Thoracic aorta (tissue), 2 donors: Measurements from ENCODE around the gene XK. TPM values are rescaled to one million over a fixed set of nuclear protein-coding genes. Genes with fewer than 3 reads are reported as not detected.

Experiments
- ATAC-seq: fragments of 150-250 bp; one replicate; pipeline ENCODE4 v1.8.0; 2017; ENCODE audit warnings: low read depth; ENCODE audit not compliant: insufficient number of reproducible peaks, low FRiP score
- DNase-seq: peaks from one replicate; pipeline ENCODE4 v3.0.0-alpha.2; 2020; ENCODE audit warnings: low spot score
- H3K27ac ChIP-seq, 2 donors: fragments of 200-600 bp; sonication (generic); 1 replicate in 1 of 2; 2 replicates in 1 of 2; pipeline ENCODE4 v1.5.1; 2016; ENCODE audit warnings: mild to moderate bottlenecking in 2 of 2, moderate library complexity in 2 of 2
- H3K27me3 ChIP-seq: fragments of 200-600 bp; sonication (generic); replicated peaks from 2 replicates; pipeline ENCODE4 v1.6.0; 2016; ENCODE audit warnings: mild to moderate bottlenecking; ENCODE audit not compliant: insufficient read depth
- H3K36me3 ChIP-seq: fragments of 200-600 bp; sonication (generic); one replicate; pipeline ENCODE4 v1.5.1; 2016
- H3K4me1 ChIP-seq, 2 donors: fragments of 200-600 bp; sonication (generic); 1 replicate in 1 of 2; 2 replicates in 1 of 2; pipeline versions ENCODE4 v1.5.1 to v1.6.0; 2016; ENCODE audit warnings: low read depth in 2 of 2, mild to moderate bottlenecking in 1 of 2; ENCODE audit not compliant: control insufficient read depth in 1 of 2
- H3K4me3 ChIP-seq: fragments of 200-600 bp; sonication (generic); 2 replicates; pipeline ENCODE4 v1.5.1; 2016; ENCODE audit warnings: mild to moderate bottlenecking
- H3K9me3 ChIP-seq: fragments of 200-600 bp; sonication (generic); 2 replicates; pipeline ENCODE4 v1.5.1; 2016
- total RNA-seq, 2 donors: library from RNA; depleted of rRNA; stranded (reverse); fragments of >200 nt; gene quantifications; one replicate each; pipeline versions ENCODE4 v1.1.0 to v1.2.3, GENCODE V29; 2016
- TF ChIP-seq, protein P1 (sequence below): fragments of 200-600 bp; sonication (generic); IDR thresholded peaks from one replicate; pipeline ENCODE4 v1.5.1; 2019; ENCODE audit warnings: antibody characterized with exemption

The XK gene, protein sequence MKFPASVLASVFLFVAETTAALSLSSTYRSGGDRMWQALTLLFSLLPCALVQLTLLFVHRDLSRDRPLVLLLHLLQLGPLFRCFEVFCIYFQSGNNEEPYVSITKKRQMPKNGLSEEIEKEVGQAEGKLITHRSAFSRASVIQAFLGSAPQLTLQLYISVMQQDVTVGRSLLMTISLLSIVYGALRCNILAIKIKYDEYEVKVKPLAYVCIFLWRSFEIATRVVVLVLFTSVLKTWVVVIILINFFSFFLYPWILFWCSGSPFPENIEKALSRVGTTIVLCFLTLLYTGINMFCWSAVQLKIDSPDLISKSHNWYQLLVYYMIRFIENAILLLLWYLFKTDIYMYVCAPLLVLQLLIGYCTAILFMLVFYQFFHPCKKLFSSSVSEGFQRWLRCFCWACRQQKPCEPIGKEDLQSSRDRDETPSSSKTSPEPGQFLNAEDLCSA
- total RNA-seq = 1 to 10 TPM; 1.5 to 1.6 TPM

DNA sequence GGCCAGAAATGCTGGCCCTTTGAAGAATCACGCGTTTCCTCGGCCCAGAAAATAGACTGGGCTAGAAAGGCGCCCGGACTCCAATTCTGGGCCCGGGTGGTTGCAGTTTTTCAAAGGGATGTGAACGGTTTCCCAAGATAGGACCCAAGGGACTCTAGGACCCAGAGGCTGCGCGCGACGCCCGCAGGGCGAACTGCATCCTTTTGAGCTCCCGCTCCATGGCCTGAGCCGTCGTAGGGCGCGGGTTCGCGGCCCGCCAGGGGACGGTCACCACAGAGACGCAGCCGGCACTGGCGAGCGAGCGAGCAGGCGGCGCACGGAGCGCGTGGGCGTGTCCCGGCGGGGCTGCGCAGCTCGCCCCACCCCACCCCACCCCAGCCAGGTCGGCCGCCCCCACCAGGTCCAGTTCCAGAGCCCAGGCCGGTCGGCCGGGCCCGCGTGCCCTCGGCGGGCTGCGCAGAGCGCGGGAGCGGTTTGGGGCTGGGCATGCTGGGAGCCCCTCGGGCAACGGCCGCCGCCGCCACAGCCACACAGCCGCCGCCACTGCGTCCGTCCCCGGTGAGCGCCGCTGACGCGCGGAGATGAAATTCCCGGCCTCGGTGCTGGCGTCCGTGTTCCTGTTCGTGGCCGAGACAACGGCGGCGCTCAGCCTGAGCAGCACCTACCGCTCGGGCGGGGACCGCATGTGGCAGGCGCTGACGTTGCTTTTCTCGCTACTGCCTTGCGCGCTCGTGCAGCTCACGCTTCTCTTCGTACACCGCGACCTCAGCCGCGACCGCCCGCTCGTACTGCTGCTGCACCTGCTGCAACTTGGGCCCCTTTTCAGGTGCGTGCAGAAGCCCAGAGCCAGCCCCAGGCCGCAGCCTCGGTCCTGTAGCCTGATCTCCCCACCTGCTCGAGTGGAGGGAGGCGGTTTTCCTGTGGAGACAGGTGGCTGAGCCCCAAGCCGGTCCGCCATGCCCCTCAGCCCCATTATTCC is at the start of gene XK:
Gene XK (plus strand): TSS at position 411 of the 979 bp plus-strand sequence. CDS start 171 bp downstream, at position 582.
- H3K4me3 ChIP-seq = peak within 1 kb of the TSS; percentile 72
- peak; percentile 43 for ATAC-seq
- peaks cover 0 to 11% of the 10 kb centered on the region in 2 donors for H3K4me1 ChIP-seq
- H3K27ac ChIP-seq = peak within 1 kb of the TSS; percentile 77 to 78
- no peaks in the 10 kb centered on the region for H3K36me3 ChIP-seq
- TF ChIP-seq, protein P1, sequence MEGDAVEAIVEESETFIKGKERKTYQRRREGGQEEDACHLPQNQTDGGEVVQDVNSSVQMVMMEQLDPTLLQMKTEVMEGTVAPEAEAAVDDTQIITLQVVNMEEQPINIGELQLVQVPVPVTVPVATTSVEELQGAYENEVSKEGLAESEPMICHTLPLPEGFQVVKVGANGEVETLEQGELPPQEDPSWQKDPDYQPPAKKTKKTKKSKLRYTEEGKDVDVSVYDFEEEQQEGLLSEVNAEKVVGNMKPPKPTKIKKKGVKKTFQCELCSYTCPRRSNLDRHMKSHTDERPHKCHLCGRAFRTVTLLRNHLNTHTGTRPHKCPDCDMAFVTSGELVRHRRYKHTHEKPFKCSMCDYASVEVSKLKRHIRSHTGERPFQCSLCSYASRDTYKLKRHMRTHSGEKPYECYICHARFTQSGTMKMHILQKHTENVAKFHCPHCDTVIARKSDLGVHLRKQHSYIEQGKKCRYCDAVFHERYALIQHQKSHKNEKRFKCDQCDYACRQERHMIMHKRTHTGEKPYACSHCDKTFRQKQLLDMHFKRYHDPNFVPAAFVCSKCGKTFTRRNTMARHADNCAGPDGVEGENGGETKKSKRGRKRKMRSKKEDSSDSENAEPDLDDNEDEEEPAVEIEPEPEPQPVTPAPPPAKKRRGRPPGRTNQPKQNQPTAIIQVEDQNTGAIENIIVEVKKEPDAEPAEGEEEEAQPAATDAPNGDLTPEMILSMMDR = no peak
- H3K9me3 ChIP-seq = no peaks in the 10 kb centered on the region
- no peak for DNase-seq
- no peaks in the 10 kb centered on the region for H3K27me3 ChIP-seq

DNA sequence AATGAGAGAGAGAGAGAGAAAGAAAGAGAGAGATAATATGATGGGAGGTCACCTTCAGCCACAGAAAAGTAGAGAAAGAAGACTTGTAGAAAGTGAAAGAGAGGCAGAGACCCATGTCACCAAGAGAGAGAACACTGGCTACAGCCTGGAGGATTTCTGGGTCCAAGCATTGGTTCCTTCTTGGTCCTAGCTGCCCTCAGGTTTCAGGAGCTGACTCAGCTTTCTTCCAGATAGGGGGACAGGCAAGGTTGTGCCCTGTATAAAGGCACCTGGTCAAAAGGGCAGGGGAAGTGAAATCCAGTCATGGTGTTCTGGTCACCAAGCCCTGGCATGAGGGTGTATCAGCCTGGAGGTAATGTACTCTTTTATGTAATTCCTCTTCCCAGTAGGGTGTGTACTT is 47.5 kb upstream of the XK start:
- Histone ChIP-seq H3K4me3 (no peak overlapping the region), H3K27me3 (no peaks in the 10 kb centered on the region), H3K4me1 (no peaks in the 10 kb centered on the region), H3K9me3 (no peaks in the 10 kb centered on the region), H3K36me3 (no peaks in the 10 kb centered on the region), H3K27ac (no peak overlapping the region)
- no peak for ATAC-seq
- no peak for DNase-seq
- TF ChIP-seq, protein P1 = no peak

DNA sequence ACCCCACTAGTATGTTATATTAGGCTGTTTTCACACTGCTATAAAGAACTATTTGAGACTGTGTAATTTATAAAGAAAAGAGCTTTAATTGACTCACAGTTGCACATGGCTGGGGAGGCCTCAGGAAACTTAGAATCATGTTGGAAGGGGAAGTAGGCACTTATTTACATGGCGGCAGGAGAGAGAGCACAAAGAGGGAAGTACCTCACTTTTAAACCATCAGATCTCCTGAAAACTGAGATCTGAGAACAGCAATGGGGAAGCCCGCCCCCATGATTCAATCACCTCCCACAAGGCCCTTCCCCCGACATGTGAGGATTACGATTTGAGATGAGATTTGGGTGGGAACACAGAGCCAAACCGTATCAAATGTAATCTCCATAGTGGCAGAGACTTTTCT is 45.4 kb upstream of the XK start:
- no peak for ATAC-seq
- TF ChIP-seq, protein P1 = no peak
- Histone ChIP-seq H3K27me3 (no peaks in the 10 kb centered on the region), H3K27ac (no peak overlapping the region), H3K4me3 (no peak overlapping the region), H3K9me3 (no peaks in the 10 kb centered on the region), H3K4me1 (no peaks in the 10 kb centered on the region), H3K36me3 (no peaks in the 10 kb centered on the region)
- no peak for DNase-seq

DNA sequence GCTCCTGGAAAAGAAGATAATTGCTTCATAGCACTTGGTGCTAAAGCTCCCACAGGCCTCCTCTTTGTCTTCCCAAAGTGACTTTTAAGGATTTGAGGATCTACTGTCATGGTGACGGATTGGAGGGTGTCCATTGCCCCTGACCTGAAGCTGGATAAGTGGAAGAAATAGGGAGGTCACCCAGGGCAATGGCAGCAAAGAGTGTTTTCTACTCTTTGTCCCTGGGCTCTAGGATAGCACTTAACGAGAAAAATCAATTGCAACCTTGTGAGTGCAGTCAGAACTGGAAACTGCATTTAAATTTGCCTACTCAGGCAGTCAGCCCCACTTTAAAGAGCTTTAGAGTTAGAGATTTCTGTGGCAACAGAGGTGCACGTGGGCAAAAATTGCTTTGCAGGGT is 43.7 kb upstream of the XK start:
- Histone ChIP-seq H3K4me3 (no peak overlapping the region), H3K36me3 (no peaks in the 10 kb centered on the region), H3K4me1 (no peaks in the 10 kb centered on the region), H3K9me3 (no peaks in the 10 kb centered on the region), H3K27ac (no peak overlapping the region), H3K27me3 (no peaks in the 10 kb centered on the region)
- ATAC-seq = no peak
- TF ChIP-seq, protein P1 = no peak
- no peak for DNase-seq
